Measurements from ENCODE around the gene METTL8.

DNA sequence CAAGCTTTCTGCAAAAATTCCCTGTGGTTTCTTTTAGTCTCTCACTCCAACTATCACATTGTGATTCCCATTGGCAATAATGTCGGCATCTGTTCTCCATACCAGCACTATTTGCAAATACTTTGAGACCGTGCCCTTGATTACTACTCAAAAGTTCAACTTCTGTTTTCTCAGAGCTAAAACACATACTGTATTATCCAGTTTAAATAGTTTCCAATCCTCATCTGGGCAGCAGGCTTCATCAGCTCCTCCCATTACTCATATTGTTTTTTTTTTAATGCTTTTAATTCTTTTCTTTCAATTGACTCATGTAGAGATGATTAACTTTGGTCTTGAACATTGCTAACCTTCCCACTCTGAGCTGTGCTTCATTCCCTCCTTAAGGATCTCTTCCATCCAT is 135.8 kb downstream of the METTL8 start:
- TF ChIP-seq, protein P1, sequence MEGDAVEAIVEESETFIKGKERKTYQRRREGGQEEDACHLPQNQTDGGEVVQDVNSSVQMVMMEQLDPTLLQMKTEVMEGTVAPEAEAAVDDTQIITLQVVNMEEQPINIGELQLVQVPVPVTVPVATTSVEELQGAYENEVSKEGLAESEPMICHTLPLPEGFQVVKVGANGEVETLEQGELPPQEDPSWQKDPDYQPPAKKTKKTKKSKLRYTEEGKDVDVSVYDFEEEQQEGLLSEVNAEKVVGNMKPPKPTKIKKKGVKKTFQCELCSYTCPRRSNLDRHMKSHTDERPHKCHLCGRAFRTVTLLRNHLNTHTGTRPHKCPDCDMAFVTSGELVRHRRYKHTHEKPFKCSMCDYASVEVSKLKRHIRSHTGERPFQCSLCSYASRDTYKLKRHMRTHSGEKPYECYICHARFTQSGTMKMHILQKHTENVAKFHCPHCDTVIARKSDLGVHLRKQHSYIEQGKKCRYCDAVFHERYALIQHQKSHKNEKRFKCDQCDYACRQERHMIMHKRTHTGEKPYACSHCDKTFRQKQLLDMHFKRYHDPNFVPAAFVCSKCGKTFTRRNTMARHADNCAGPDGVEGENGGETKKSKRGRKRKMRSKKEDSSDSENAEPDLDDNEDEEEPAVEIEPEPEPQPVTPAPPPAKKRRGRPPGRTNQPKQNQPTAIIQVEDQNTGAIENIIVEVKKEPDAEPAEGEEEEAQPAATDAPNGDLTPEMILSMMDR (IDR thresholded peaks at IDR 0.05), result no peak
- no peak for TF ChIP-seq POLR2A (IDR thresholded peaks at IDR 0.05)
